GM19468 (cell line): ENCODE data around the gene ITGA4.

ENCODE experiments used
- ATAC-seq: cut with Tn5 transposase; IDR thresholded peaks from one replicate; pipeline ENCODE4 v1.9.1; 2021; ENCODE audit warnings: mild to moderate bottlenecking, moderate library complexity, moderate number of reproducible peaks; ENCODE audit not compliant: unreplicated experiment; ENCODE audit errors: extremely low read depth

The ITGA4 gene

DNA sequence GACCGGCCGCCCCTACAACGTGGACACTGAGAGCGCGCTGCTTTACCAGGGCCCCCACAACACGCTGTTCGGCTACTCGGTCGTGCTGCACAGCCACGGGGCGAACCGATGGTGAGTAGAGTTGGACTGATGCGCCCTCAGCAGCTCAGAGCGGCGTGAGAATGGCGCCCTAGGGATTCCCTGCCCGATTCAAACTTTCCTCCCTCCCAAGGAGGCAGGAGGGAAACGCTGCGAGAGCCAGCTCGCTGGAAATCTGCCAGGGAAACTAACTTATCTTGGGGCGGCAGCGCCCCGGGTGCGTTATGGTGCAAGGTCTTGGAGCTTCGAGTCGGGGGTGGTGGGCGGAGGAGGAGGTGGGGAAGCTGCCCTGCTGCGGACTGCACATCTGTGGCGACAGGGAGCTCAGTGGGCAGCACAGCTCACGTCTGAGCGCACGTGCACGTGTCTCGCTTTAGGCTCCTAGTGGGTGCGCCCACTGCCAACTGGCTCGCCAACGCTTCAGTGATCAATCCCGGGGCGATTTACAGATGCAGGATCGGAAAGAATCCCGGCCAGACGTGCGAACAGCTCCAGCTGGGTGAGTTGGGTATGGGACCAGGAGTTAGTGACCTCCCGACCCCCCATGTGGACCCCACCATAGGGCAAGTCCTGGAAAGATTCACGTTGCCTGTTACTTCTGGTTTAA, 697 bp downstream of the ITGA4 start:
- ATAC-seq = no peak

DNA sequence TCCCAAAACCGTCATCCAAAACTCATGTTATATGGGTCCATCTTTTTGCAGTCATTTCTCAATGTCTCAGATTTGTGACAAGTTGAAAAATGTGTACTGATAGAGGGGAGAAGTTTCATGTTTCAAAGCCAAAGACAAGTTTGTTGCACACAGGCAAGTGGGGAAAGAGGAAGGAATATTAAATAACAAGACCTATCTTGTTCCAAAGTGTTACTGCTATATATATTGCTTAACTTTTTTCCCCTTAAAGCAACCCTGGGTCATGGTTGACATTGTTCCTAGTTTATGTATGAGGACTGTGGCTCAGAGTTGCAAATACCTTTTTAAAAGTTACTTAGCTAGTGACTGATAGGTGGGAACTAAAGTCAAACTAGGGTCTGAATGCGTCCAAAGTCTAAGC, 1.7 kb downstream of the ITGA4 start:
- no peak for ATAC-seq

DNA sequence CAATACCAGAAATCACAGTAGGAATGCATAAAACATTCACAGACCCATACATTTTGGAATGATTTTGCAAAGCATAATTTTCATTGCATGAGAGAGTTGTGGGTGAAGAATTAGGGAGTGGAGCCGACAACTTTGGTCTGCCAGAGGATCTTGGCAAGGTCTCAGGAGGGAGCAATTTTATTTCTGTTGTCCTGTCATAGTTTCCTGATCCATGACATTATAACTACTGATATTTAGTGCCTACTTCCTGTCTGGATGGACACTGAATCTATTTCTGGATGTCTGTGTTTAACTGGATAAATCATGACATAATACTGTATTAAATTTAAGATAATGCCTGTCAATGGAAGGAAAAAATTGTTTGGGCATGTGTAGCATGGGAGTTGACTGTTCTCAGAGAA, 2.4 kb downstream of the ITGA4 start:
- no peak for ATAC-seq

- ATAC-seq = no peak
Observed at GRCh38 chr2:181461056-181461997, 4.1 kb downstream of the ITGA4 start.

DNA sequence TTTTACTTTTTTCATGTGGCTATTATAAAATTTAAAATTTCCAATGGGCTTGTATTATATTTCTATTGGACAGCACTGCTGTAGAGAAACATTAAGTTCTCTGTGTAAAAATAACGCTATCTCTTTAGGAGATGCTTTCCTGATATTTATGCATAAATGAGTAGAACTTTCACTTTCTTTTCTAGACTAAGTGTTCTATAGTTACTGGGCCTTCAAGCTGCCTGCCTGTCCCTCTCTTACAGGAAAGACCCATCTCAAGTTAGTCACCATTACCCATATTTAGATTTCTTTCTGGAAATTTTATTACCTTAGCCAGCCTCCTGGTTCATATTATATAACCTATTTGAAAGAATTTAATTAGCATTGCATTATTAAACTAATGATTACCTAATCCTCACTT, 4.8 kb downstream of the ITGA4 start:
- ATAC-seq = no peak

- no peak for ATAC-seq
Observed at GRCh38 chr2:181463588-181463987, 6.4 kb downstream of the ITGA4 start.

GRCh38 chr2:181464966-181465365, 7.8 kb downstream of the ITGA4 start:
- ATAC-seq = no peak

DNA sequence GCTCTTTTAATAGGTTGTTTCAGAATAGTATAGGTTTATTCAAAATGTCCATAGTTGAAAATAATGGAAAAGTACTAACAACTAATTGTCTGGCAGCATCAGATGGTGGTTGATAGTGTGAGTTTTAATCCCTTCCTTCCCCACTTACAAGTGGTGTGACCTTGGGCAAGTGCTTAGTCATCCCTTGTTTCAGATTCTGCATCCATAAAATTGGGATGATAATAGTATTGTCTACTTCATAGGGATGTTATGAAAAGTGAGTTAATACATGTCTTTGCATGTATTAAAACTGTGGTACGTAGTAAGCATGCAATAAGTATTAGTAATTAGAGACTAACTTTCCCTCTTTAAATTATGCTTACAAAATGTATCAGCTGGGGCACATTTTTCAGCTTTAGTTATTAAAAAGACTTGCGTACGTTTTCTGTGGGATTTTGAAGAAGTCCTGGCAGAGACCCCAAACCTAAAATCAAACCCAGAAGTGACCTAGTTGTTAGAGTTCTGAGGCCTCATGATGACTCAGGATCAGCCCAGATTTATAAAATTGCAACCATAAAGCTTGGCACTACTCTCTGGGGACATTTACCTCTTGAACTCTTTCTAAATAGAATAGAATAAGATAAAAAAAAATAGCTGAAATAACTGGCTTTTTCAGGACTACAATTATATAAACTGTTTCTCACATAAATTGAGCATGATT, 8.6 kb downstream of the ITGA4 start:
- ATAC-seq = no peak

- ATAC-seq = no peak
Observed at GRCh38 chr2:181466661-181467576, 9.7 kb downstream of the ITGA4 start.

DNA sequence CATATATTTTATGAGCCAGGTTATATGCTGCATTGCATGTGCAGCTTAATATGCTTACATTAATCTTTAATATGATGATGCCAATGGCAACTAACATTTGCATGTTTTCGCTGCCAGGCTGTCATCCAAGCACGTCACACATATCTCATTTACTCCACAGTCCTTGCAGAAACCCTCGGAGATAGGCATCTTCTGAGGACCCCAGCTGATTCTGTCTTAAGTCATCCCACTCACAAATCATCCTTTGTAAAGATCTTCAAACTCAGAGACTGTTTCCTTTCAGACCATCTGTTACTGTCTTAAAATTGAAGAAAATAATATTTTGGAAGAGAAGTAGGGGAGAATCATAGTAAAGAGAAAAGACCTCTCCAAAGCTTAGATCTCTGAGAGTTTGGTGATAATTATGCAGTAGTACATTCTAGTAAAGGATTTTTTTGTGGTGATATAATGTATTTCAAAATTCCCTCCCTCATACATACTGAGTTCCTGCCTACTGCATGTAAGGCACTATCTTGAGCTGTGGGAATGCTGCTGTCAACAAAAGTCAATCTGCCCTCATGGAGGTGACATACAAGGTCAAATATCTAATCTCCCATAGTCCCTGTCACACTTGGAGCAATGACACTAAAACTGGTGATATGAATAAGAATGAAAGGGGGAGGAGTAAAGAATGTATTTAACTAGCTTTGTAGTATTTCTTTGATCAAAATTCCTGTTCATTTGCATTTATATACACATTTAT, 11.0 kb downstream of the ITGA4 start:
- no peak for ATAC-seq

GRCh38 chr2:181468811-181469210, 11.6 kb downstream of the ITGA4 start:
- ATAC-seq = no peak

- ATAC-seq = no peak
Observed at GRCh38 chr2:181471226-181471625, 14.0 kb downstream of the ITGA4 start.

GRCh38 chr2:181471783-181472182, 14.6 kb downstream of the ITGA4 start:
- no peak for ATAC-seq

- ATAC-seq = no peak
Observed at GRCh38 chr2:181472990-181473389, 15.8 kb downstream of the ITGA4 start.

- ATAC-seq = no peak
Observed at GRCh38 chr2:181474222-181474881, 17.2 kb downstream of the ITGA4 start.

- ATAC-seq = no peak
Observed at GRCh38 chr2:181483211-181483610, 26.0 kb downstream of the ITGA4 start.

DNA sequence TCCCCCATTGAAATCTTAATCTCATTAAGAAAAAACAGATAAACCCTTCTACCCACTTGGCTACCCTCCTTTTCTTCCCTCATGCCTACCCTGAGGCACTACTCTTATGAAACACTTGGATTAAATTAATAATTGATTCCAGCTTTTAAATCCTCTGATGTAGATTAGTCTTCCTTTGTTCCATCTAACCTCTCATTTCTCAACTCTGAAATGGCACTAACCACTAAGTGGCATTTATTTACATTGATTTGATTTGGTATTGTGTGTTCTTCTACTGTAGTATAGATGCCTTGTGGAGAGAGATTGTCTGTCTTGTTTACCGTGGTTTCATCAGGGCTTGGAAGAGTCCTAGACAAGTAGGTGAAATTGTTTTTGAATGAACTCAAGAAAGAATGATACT, 26.7 kb downstream of the ITGA4 start:
- no peak for ATAC-seq

DNA sequence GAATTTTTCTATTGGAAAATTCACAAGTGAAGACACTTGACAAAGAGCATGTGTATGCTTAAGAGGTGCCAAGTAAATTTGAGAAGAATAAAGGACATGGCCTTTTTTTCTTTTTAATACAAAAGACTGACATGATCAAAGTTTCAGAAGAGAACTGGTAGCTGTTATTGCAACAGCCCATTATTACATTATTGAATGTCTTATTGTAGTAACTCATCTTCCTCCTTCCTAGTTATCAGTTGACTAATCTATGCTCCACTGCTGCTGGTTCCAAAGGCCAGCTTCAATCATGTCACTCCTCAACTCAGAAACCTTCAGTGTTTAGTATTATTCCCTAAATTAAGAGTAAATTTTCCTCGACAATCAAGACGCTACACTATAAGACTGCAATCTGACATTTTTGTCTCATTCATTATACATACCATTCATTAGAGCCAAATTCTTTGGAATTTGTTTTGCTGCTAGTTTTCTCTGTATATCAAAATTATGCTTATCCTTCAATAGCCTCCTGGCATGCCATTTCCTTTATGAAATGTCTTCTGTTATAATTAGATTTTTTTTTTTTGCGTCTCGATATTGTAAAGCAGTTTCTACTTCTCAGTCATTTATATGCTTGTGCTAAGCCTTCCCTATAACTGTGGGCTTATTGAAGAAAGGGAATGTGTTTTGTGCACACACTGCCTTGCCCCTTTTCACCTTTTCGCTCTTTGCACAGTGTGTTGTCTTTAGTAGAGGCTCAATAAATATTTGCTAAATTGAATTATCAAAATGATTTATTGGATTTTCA, 27.9 kb downstream of the ITGA4 start:
- no peak for ATAC-seq
